ENCODE results near the gene KCNJ6. TPM values are rescaled to one million over a fixed set of nuclear protein-coding genes. Genes with fewer than 3 reads are reported as not detected.
"Not testable (repeated sequence)": the region's sequence is repeated elsewhere in the genome, so short reads cannot be mapped to it uniquely, and the experiment has no call there.

The KCNJ6 gene
- polyA plus RNA-seq, 1 of the 3 experiments (the other 2 are of a cell fraction), result not detected

DNA sequence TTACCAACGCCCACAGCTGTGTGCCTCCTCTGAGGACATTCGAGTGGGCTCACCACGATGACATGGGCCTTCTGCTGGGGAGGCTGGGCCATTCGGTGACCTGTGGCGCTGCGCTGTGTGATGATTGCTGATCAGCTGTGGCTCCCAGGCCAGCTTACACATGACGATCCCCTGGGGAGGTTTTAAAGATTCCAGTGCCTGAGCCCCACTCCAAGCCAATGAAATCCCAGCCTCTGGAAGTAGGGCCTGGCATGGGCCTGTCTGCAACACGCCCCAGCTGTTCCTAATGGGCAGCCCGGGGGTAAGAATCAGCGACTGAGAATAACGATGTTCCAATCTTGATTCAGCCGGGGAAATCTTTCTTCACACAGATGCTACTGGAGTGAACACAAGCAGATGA lies 153.7 kb downstream of the KCNJ6 start (continued):
- no peak for TF ChIP-seq CTCF (IDR thresholded peaks at IDR 0.05)
- TF ChIP-seq TCF12 (IDR thresholded peaks at IDR 0.05), result no peak
- TF ChIP-seq FOXJ3 (CRISPR knock-in tag; IDR thresholded peaks at IDR 0.05), result no peak
- no peak for TF ChIP-seq TAF1 (IDR thresholded peaks at IDR 0.05; ENCODE audit: borderline replicate concordance, low read depth, low read length)
- TF ChIP-seq USF2 (IDR thresholded peaks at IDR 0.05; ENCODE audit: borderline replicate concordance, low read depth, low read length), result no peak
- TF ChIP-seq MEF2A (IDR thresholded peaks at IDR 0.05; ENCODE audit: borderline replicate concordance, low read depth), result no peak
- no peak for TF ChIP-seq MAX (IDR thresholded peaks at IDR 0.05; ENCODE audit: low read depth)
- TF ChIP-seq JUND (IDR thresholded peaks at IDR 0.05), result no peak

DNA sequence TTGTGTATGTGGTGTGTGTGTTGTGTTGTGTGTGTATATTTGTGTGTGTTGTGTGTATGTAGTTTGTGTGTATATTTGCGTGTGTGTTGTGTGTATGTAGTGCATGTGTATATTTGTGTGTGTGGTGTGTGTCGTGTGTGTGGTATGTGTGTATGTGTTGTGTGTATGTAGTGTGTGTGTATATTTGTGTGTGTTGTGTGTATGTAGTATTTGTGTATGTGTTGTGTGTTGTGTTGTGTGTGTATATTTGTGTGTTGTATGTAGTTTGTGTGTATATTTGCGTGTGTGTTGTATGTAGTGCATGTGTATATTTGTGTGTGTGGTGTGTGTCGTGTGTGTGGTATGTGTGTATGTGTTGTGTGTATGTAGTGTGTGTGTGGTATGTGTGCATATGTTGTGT lies 154.9 kb downstream of the KCNJ6 start:
- H3K9me3 ChIP-seq; H3K9ac ChIP-seq; H4K20me1 ChIP-seq (ENCODE audit: insufficient read depth); H3K4me2 ChIP-seq; H3K4me3 ChIP-seq (ENCODE audit: low read depth in 2 of 2, low read length in 1 of 2); POLR2A ChIA-PET; H3K27ac ChIP-seq (ENCODE audit: low read depth in 2 of 2, low read length in 1 of 2); H3K9me2 ChIP-seq; H3K4me1 ChIP-seq (ENCODE audit: control insufficient read depth in 1 of 2, insufficient read depth in 2 of 2, low read depth in 1 of 2, low read length in 1 of 2); DNase-seq; H3F3A ChIP-seq (replicated peaks; ENCODE audit: insufficient read depth); H3K79me2 ChIP-seq (ENCODE audit: insufficient read depth); H3K36me3 ChIP-seq (replicated peaks in 1 of 2; ENCODE audit: control insufficient read depth in 1 of 2, insufficient read depth in 2 of 2, low read length in 1 of 2); H2AFZ ChIP-seq (ENCODE audit: low read depth); H3K27me3 ChIP-seq (ENCODE audit: insufficient read depth): not testable (repeated sequence)
- CTCF ChIA-PET, result interaction anchor here (1.0 kb wide), 1 partner anchor 50 kb away, joined by 7 read pairs; no protein-coding TSS in a partner anchor
- 43% methylated on average over 4 of the region's 4 CpGs for WGBS (ENCODE audit: low lambda C conversion rate)

DNA sequence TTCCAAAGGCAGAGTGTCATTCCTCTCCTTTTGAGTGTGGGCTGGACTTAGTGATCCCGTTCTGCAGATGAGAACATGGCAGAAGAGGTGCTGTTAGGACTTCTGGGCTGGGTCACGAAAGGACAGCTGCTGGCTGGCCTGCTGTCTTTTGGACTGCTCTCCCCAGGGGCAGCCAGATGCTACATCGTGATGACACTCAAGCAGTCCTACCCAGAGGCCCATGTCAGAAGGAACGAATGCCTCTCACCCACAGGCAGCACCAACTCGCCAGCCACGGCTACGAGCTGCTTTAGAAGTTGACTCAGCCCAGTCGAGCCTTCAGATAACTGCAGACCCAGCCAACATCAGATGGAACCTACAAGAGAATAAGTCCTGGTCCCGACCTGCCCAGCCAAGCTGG lies 156.5 kb downstream of the KCNJ6 start:
- no peaks in the 10 kb centered on the region for H3K9me3 ChIP-seq
- WGBS (ENCODE audit: low lambda C conversion rate), result 0% methylated on average over 4 of the region's 9 CpGs
- H3K9me2 ChIP-seq, result no peaks in the 10 kb centered on the region
- CTCF ChIA-PET, result interaction anchor here (0.9 to 1.6 kb wide), 3 partner anchors 15 to 85 kb away, joined by 3 read pairs; no protein-coding TSS in a partner anchor
- no peaks in the 10 kb centered on the region for H3F3A ChIP-seq (replicated peaks; ENCODE audit: insufficient read depth)
- no peak overlapping the region for H3K4me3 ChIP-seq (ENCODE audit: low read depth in 2 of 2, low read length in 1 of 2)
- no peak overlapping the region for H3K27ac ChIP-seq (ENCODE audit: low read depth in 2 of 2, low read length in 1 of 2)
- DNase-seq, result no peak
- no peaks in the 10 kb centered on the region for H3K27me3 ChIP-seq (ENCODE audit: insufficient read depth)
- H3K36me3 ChIP-seq (replicated peaks in 1 of 2; ENCODE audit: control insufficient read depth in 1 of 2, insufficient read depth in 2 of 2, low read length in 1 of 2), result no peaks in the 10 kb centered on the region
- H3K79me2 ChIP-seq (ENCODE audit: insufficient read depth), result no peaks in the 10 kb centered on the region
- H3K4me2 ChIP-seq, result no peak overlapping the region
- no peaks in the 10 kb centered on the region for H3K4me1 ChIP-seq (ENCODE audit: control insufficient read depth in 1 of 2, insufficient read depth in 2 of 2, low read depth in 1 of 2, low read length in 1 of 2)
- H2AFZ ChIP-seq (ENCODE audit: low read depth), result no peak overlapping the region
- no peaks in the 10 kb centered on the region for H4K20me1 ChIP-seq (ENCODE audit: insufficient read depth)
- POLR2A ChIA-PET, result no interaction called here
- no peak overlapping the region for H3K9ac ChIP-seq
- TF ChIP-seq CTCF (IDR thresholded peaks at IDR 0.05) (no peak), FOXJ3 (CRISPR knock-in tag; IDR thresholded peaks at IDR 0.05) (no peak), RXRA (IDR thresholded peaks at IDR 0.05; ENCODE audit: borderline replicate concordance, low read depth) (no peak), EP300 (IDR thresholded peaks at IDR 0.05; ENCODE audit: borderline replicate concordance in 1 of 2, low read depth in 1 of 2, low read length in 1 of 2) (no peak), REST (IDR thresholded peaks at IDR 0.05; ENCODE audit: low read depth, low read length) (no peak), RFX5 (IDR thresholded peaks at IDR 0.05; ENCODE audit: low read length) (no peak), POLR2AphosphoS5 (IDR thresholded peaks at IDR 0.05; ENCODE audit: low read depth, low read length) (no peak), CHD2 (IDR thresholded peaks at IDR 0.05; ENCODE audit: low read length, partially characterized antibody) (no peak), TCF12 (IDR thresholded peaks at IDR 0.05) (no peak)
- TF ChIP-seq, protein P1, sequence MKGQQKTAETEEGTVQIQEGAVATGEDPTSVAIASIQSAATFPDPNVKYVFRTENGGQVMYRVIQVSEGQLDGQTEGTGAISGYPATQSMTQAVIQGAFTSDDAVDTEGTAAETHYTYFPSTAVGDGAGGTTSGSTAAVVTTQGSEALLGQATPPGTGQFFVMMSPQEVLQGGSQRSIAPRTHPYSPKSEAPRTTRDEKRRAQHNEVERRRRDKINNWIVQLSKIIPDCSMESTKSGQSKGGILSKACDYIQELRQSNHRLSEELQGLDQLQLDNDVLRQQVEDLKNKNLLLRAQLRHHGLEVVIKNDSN (IDR thresholded peaks at IDR 0.05; ENCODE audit: borderline replicate concordance, low read depth), result no peak
